Glutamatergic neuron (in vitro differentiated cells): ENCODE data around the gene NAT14. TPM values are rescaled to one million over a fixed set of nuclear protein-coding genes. Genes with fewer than 3 reads are reported as not detected.

ENCODE experiments used
- DNase-seq: peaks from one replicate; pipeline ENCODE4 v3.0.0; 2022
- H3K27ac Mint-ChIP-seq: one replicate; pipeline ENCODE4 v1.8.0; 2020; ENCODE audit warnings: mild to moderate bottlenecking, mixed read lengths, inconsistent platforms; ENCODE audit not compliant: unreplicated experiment
- H3K27me3 Mint-ChIP-seq: one replicate; pipeline ENCODE4 v1.8.0; 2020; ENCODE audit warnings: mild to moderate bottlenecking, moderate library complexity, mixed read lengths, inconsistent platforms; ENCODE audit not compliant: unreplicated experiment
- H3K36me3 Mint-ChIP-seq: one replicate; pipeline ENCODE4 v1.8.0; 2020; ENCODE audit warnings: mild to moderate bottlenecking, mixed read lengths, inconsistent platforms; ENCODE audit not compliant: unreplicated experiment
- H3K4me1 Mint-ChIP-seq: one replicate; pipeline ENCODE4 v1.8.0; 2020; ENCODE audit warnings: mild to moderate bottlenecking, low read depth, mixed read lengths, inconsistent platforms; ENCODE audit not compliant: unreplicated experiment
- H3K4me3 Mint-ChIP-seq: one replicate; pipeline ENCODE4 v1.8.0; 2020; ENCODE audit warnings: mild to moderate bottlenecking, mixed read lengths, inconsistent platforms; ENCODE audit not compliant: unreplicated experiment
- H3K9me3 Mint-ChIP-seq: one replicate; pipeline ENCODE4 v1.8.0; 2020; ENCODE audit warnings: mild to moderate bottlenecking, moderate library complexity, mixed read lengths, inconsistent platforms; ENCODE audit not compliant: unreplicated experiment
- total RNA-seq: library from RNA; stranded (reverse); fragmentation: NEBNext Ultra II Directional; extraction: Animal tissue kit (Norgen Biotek cat#: 25700); gene quantifications from one replicate; pipeline ENCODE4 v1.2.1, GENCODE V29; 2021; ENCODE audit not compliant: unreplicated experiment
- TF ChIP-seq, protein P1 (sequence below): fragments of 200-600 bp; sonication (generic); IDR thresholded peaks from one replicate; pipeline ENCODE4 v1.5.0; 2021; ENCODE audit not compliant: partially characterized antibody, unreplicated experiment

Gene NAT14
- total RNA-seq, 1 donor from 2014 or later, result 125 TPM

DNA sequence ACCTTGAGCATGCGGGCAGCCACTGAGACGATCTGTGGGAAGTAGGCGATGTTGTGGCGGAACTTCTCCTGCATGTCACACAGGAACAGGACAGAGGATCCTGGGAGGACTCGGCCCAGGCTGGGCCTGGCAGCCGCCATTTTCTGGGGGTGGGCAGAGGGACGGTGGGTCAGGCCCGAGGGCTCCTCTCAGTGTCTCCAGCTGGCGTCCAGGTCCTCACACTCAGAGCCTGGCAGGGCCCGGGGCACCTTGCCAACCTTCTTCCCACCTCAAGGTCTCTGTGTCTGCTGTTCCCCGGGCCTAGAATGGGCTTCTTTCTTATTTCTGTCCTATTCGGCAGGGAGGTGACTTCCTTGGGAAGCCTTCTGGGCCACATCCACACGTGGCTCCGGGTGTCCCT is 28.6 kb upstream of the NAT14 start:
- Mint-ChIP-seq H3K4me3 (no peak overlapping the region), H3K9me3 (peaks cover 13% of the 10 kb centered on the region), H3K27me3 (peaks cover 12% of the 10 kb centered on the region), H3K4me1 (peaks cover 18% of the 10 kb centered on the region), H3K36me3 (no peaks in the 10 kb centered on the region), H3K27ac (no peak overlapping the region)
- TF ChIP-seq, protein P1, sequence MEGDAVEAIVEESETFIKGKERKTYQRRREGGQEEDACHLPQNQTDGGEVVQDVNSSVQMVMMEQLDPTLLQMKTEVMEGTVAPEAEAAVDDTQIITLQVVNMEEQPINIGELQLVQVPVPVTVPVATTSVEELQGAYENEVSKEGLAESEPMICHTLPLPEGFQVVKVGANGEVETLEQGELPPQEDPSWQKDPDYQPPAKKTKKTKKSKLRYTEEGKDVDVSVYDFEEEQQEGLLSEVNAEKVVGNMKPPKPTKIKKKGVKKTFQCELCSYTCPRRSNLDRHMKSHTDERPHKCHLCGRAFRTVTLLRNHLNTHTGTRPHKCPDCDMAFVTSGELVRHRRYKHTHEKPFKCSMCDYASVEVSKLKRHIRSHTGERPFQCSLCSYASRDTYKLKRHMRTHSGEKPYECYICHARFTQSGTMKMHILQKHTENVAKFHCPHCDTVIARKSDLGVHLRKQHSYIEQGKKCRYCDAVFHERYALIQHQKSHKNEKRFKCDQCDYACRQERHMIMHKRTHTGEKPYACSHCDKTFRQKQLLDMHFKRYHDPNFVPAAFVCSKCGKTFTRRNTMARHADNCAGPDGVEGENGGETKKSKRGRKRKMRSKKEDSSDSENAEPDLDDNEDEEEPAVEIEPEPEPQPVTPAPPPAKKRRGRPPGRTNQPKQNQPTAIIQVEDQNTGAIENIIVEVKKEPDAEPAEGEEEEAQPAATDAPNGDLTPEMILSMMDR, result no peak
- DNase-seq, result no peak

- peaks cover 12% of the 10 kb centered on the region for H3K9me3 Mint-ChIP-seq
- H3K27ac Mint-ChIP-seq, result peak overlapping the region; percentile 64
- peak overlapping the region; percentile 63 for H3K4me3 Mint-ChIP-seq
- TF ChIP-seq, protein P1, result no peak
- DNase-seq, result no peak
- no peaks in the 10 kb centered on the region for H3K36me3 Mint-ChIP-seq
- peaks cover 18% of the 10 kb centered on the region for H3K4me1 Mint-ChIP-seq
- peaks cover 10% of the 10 kb centered on the region for H3K27me3 Mint-ChIP-seq
These were observed 27.1 kb upstream of the NAT14 start for GRCh38 chr19:55457683-55458457.

- Mint-ChIP-seq H3K36me3 (no peaks in the 10 kb centered on the region), H3K27me3 (peaks cover 6% of the 10 kb centered on the region), H3K4me1 (peaks cover 18% of the 10 kb centered on the region), H3K9me3 (peaks cover 7% of the 10 kb centered on the region), H3K4me3 (no peak overlapping the region), H3K27ac (no peak overlapping the region)
- TF ChIP-seq, protein P1, result no peak
- no peak for DNase-seq
These were observed 25.4 kb upstream of the NAT14 start for GRCh38 chr19:55459551-55459949.

GRCh38 chr19:55459950-55460657 is 24.9 kb upstream of the NAT14 start:
- H3K27ac Mint-ChIP-seq, result peak overlapping the region; percentile 52
- peak overlapping the region; percentile 81 for H3K4me3 Mint-ChIP-seq

More at GRCh38 chr19:55459950-55460657, 24.9 kb upstream of the NAT14 start:
- TF ChIP-seq, protein P1, result no peak
- Mint-ChIP-seq H3K4me1 (peaks cover 15% of the 10 kb centered on the region), H3K36me3 (no peaks in the 10 kb centered on the region), H3K9me3 (peaks cover 7% of the 10 kb centered on the region), H3K27me3 (peaks cover 6% of the 10 kb centered on the region)
- no peak for DNase-seq
